22Rv1 (cell line): ENCODE measurements around the gene UQCC5.

ENCODE experiments used
- H3K27ac ChIP-seq: fragments of 450-650 bp; 2 replicates; pipeline ENCODE4 v1.5.1; 2017
- CTCF ChIP-seq: fragments of 450-650 bp; IDR thresholded peaks from 2 replicates; pipeline ENCODE4 v1.5.1; 2017; ENCODE audit warnings: mild to moderate bottlenecking
- ZFX ChIP-seq: fragments of 450-650 bp; IDR thresholded peaks from 2 replicates; pipeline ENCODE4 v1.6.1; 2017; ENCODE audit warnings: antibody characterized with exemption, borderline replicate concordance

Gene UQCC5

GRCh38 chr3:52554026-52554755, 17.8 kb downstream of the UQCC5 start:
- TF ChIP-seq ZFX (no peak), CTCF (no peak)
- no peak overlapping the region for H3K27ac ChIP-seq

GRCh38 chr3:52555056-52555455, 18.7 kb downstream of the UQCC5 start:
- TF ChIP-seq CTCF (no peak), ZFX (no peak)
- no peak overlapping the region for H3K27ac ChIP-seq

- TF ChIP-seq ZFX (no peak), CTCF (no peak)
- no peak overlapping the region for H3K27ac ChIP-seq
Observed at GRCh38 chr3:52557011-52557960, 20.9 kb downstream of the UQCC5 start.

GRCh38 chr3:52558436-52558835, 22.0 kb downstream of the UQCC5 start:
- H3K27ac ChIP-seq = no peak overlapping the region
- no peak for TF ChIP-seq ZFX
- no peak for TF ChIP-seq CTCF

GRCh38 chr3:52561028-52561747, 24.8 kb downstream of the UQCC5 start:
- H3K27ac ChIP-seq = no peak overlapping the region
- TF ChIP-seq ZFX (no peak), CTCF (no peak)

GRCh38 chr3:52563984-52564383, 27.6 kb downstream of the UQCC5 start:
- TF ChIP-seq CTCF (no peak), ZFX (no peak)
- H3K27ac ChIP-seq = no peak overlapping the region
